NCI-H146 (cell line): ENCODE measurements around the gene GFY.
"Not testable (repeated sequence)": the region's sequence is repeated elsewhere in the genome, so short reads cannot be mapped to it uniquely, and the experiment has no call there.

ENCODE experiments used
- DNase-seq: peaks from one replicate; lab custom pipeline; 2025; lab: John Stamatoyannopoulos, UW

The GFY gene

GRCh38 chr19:49444100-49444700 is 19.0 kb downstream of the GFY start:
- DNase-seq = not testable (repeated sequence)

GRCh38 chr19:49445997-49446396 is 20.8 kb downstream of the GFY start:
- DNase-seq = no peak

DNA sequence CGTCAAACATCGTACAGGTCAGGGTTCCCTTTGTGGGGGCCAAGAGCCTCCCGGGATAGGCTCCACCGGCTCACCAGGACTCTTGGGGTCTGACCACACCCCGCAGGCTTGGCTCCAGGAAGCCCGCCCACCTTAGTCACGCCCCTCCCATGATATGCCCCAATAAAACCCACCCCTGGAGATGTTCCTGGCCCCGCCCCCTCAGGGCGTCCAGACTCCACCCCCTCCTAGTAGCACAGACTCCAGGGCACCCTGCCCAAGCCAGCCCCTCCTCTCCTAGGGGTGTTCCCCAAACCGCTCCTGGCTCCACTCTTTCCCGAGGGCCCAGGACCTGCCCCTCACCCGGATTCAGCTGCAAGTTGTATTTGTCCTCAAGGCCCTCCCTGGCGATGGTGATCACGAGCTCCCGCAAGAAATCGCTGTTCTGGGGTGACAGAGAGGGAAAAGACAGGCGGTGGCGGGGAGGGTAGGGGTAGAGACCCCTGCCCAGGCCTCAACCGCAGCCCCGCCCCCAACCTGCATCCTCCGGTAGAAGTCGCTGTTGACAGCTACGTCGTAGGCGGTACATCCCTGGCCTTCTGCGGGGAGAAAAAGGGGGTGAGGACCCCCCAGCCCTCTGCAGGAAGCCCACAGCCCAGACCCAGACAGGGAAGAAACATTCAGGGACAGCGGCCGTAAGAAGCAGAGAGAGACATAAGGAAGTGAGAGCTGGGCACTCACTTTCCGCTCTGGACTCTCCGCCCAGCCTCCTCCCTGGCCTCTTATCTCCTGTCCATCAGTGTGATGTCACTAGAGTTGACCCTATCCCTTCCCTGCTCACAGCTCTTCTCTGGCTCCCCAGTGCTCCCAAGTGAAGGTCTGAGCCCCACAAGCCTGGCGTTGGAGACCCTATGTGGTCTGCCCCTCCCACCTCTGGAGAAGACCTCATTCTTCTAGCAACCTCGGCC is 22.6 kb downstream of the GFY start:
- DNase-seq = peak; percentile 30

- DNase-seq = no peak
Measured at GRCh38 chr19:49448432-49448786, 23.2 kb downstream of the GFY start.

GRCh38 chr19:49450405-49450804 is 25.2 kb downstream of the GFY start:
- no peak for DNase-seq

DNA sequence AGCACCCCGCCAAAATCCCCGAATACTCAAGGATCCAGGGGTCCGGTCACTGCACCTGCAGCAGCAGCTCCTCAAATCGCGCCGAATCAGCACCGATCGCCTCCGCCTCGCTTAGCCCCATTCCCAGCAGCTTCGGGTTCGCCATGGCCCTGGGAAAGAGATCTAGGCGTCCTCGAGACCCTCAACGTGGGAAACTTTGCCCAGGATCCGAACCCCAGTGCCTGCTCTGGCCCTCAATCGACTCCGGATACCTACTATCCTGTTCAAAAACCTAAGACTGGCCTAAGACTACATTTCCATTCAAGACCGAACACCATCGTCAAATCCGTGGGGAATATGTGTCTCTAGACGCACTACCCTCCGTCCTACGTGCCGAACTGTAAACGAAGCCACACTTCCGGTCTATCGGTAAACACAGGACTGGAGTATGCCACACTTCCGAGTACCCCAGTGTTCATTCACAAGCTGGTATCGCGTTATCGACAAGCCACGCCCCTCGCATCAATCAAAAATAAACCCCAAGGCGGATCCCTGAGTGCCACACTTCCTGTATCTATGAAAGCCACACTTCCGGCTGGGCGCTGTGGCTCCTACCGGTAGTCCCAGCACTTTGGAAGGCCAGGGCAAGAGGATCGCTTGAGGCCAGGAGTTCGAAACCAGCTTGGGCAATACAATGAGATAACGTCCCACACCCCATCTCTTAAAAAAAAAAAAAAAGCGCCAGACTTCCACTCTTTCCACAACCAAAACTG is 26.4 kb downstream of the GFY start, which contains the start of gene PIH1D1:
TSS of gene PIH1D1 (minus strand) at position 385 of the 752 bp plus-strand sequence. CDS start at position 145, 240 bp downstream.
- DNase-seq = peak; percentile 100

- peak; percentile 99 for DNase-seq
Measured at GRCh38 chr19:49453013-49453756, 28.0 kb downstream of the GFY start, which contains the start of gene ALDH16A1. TSS of gene ALDH16A1 (plus strand) at chr19:49453225. CDS start at chr19:49453332, 107 bp downstream.

- DNase-seq = no peak
Measured at GRCh38 chr19:49453757-49454240, 28.6 kb downstream of the GFY start.

- no peak for DNase-seq
Measured at GRCh38 chr19:49455773-49456172, 30.6 kb downstream of the GFY start.

DNA sequence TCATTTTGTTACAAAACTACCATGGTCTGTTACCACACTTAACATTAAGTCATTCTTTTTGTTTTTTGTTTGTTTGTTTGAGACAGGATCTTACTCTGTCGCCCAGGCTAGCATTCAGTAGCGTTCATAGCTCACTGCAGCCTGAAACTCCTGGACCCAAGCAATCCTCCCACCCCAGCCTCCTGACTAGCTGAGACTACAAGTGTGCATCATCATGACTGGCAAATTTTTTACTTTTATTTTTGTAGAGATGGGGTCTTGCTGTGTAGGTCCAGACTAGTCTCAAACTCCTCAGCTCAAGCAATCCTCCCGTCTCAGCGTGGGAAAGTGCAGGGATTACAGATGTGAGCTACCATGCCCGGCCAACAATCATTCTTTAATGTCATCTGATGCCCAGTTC is 31.1 kb downstream of the GFY start:
- no peak for DNase-seq

- no peak for DNase-seq
Measured at GRCh38 chr19:49458567-49458903, 33.3 kb downstream of the GFY start.

DNA sequence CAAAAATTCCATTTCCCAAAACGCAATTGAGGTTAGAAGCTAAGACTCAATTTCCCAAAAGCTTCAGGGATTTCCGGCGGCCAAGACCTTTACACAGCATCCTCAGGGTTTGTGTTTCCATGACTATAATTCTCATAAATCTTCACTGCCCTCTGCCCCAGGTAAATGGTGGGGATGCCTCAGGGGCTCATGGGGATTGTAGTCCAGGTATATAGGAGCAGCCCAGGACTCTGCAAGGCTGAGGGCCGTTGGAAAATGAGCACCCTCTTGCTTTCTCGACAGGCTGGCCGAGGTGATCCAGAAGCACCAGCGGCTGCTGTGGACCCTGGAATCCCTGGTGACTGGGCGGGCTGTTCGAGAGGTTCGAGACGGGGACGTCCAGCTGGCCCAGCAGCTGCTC is 34.2 kb downstream of the GFY start:
- DNase-seq = no peak

DNA sequence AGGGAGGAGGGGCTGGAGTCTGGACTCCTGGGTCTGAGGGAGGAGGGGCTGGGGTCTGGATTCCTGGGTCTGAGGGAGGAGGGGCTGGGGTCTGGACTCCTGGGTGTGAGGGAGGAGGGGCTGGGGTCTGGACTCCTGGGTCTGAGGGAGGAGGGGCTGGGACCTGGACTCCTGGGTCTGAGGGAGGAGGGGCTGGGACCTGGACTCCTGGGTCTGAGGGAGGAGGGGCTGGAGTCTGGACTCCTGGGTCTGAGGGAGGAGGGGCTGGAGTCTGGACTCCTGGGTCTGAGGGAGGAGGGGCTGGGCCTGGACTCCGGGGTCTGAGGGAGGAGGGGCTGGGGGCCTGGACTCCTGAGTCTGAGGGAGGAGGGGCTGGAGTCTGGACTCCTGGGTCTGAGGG is 35.9 kb downstream of the GFY start:
- DNase-seq = not testable (repeated sequence)

GRCh38 chr19:49461656-49462055 is 36.5 kb downstream of the GFY start:
- no peak for DNase-seq

DNA sequence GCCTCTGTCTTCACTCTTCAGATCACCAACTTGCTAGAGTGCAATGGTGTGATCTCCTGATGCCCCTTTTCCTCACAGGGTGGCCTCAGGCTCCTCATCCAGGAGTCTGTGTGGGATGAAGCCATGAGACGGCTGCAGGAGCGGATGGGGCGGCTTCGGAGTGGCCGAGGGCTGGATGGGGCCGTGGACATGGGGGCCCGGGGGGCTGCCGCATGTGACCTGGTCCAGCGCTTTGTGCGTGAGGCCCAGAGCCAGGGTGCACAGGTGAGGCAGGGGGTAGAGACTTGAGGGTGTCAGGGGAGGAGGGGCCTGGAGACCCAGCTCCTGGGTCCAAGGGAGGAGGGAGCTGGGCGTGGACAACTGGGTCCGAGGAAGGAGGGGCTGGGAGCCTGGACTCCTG is 37.3 kb downstream of the GFY start:
- DNase-seq = no peak

DNA sequence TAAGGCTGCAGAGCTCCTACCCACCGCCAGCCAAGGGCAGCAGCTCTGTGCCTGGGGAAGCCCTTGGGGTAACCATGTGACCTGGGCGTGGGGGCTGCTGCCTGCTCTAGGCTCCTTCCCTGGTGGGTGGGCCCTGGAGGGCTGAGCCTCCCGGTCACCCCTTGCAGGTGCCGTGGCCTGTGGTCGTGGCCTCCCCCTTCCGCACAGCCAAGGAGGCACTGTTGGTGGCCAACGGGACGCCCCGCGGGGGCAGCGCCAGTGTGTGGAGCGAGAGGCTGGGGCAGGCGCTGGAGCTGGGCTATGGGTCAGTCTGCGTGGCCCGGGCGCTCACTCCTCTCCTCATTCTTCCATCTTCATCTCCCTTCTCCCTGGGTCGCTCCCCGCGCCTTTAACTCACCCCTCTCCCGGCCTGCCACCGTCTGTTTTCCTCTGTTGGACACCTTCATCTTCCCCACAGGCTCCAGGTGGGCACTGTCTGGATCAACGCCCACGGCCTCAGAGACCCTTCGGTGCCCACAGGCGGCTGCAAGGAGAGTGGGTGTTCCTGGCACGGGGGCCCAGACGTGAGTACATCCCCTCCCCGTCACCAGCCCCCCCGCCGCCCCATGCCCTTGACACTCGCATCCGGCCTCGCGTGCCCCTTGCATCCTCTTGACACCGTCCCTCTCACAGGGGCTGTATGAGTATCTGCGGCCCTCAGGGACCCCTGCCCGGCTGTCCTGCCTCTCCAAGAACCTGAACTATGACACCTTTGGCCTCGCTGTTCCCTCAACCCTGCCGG is 39.0 kb downstream of the GFY start:
- DNase-seq = no peak

DNA sequence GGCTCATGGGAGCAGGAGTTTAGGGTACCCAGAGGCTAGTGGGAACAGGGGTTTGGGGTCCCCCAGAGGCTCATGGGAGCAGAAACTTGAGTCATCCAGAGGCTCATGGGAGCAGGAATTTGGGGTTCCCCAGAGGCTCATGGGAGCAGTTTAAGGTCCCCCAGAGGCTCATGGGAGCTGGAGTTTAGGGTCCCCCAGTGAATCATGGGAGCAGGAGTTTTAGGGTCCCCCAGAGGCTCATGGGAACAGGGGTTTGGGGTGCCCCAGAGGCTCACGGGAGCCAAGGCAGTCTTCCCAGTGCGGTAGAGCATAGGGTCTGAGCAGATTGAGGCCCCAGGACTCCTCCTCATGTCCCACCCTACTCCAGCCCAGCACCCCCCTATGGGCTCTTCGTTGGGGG is 40.2 kb downstream of the GFY start:
- no peak for DNase-seq

- DNase-seq = no peak
Measured at GRCh38 chr19:49468199-49468598, 43.0 kb downstream of the GFY start.

DNA sequence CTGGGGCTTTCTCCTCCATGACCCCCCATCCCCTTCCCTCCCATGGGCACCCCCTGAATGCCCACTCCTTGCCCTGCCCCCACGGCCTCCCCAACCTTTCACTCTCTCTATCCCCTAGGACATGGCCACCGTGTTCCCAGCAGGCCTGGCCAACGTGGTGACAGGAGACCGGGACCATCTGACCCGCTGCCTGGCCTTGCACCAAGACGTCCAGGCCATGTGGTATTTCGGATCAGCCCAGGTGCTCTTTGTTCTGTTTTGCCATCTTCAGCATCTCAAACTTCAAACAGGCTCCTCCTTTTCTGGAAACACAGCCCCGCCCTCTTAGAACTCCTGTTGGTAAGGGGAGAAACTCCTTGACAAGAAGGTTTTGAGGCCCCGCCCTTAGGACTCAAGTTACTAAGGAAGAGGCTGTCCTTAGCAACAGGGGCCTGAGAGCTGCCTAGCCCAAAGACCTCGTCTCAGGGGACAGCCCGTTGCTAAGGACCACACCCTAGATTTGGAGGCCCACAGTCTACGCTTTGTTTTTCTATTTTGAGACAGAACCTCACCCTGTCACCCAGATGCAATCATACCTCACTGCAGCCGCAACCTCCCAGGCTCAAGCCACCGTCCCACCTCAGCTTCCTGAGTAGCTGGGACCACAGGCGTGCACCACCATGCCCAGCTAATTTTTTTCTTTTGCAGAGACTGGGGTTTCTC is 43.7 kb downstream of the GFY start:
- no peak for DNase-seq
